ACC112 (cell line): ENCODE measurements around the gene INPP5A.
"Not testable (repeated sequence)": the region's sequence is repeated elsewhere in the genome, so short reads cannot be mapped to it uniquely, and the experiment has no call there.

Source experiments
- H2AFZ ChIP-seq: fragments of 200-600 bp; sonication (generic); one replicate; pipeline ENCODE4 v1.6.0; 2017; ENCODE audit warnings: antibody characterized with exemption, low read length; ENCODE audit not compliant: unreplicated experiment
- H3K27ac ChIP-seq: fragments of 200-600 bp; sonication (generic); 2 replicates; pipeline ENCODE4 v1.5.1; 2014; ENCODE audit warnings: low read depth, mild to moderate bottlenecking, antibody characterized with exemption, low read length, moderate library complexity
- H3K27me3 ChIP-seq: fragments of 200-600 bp; sonication (generic); 2 replicates; pipeline ENCODE4 v1.6.1; 2014; ENCODE audit warnings: mild to moderate bottlenecking, antibody characterized with exemption, low read length, moderate library complexity, mixed read lengths; ENCODE audit not compliant: insufficient read depth
- H3K36me3 ChIP-seq: fragments of 200-600 bp; sonication (generic); 2 replicates; pipeline ENCODE4 v1.6.1; 2016; ENCODE audit warnings: mild to moderate bottlenecking, antibody characterized with exemption, low read length, moderate library complexity, mixed read lengths; ENCODE audit not compliant: insufficient read depth
- H3K4me1 ChIP-seq: fragments of 200-600 bp; sonication (generic); one replicate; pipeline ENCODE4 v1.6.1; 2016; ENCODE audit warnings: low read length, mixed read lengths; ENCODE audit not compliant: insufficient read depth, unreplicated experiment, control insufficient read depth
- H3K4me3 ChIP-seq: fragments of 200-600 bp; sonication (generic); 2 replicates; pipeline ENCODE4 v1.5.1; 2014; ENCODE audit warnings: mild to moderate bottlenecking, low read depth, low read length
- H3K79me2 ChIP-seq: fragments of 200-600 bp; sonication (generic); one replicate; pipeline ENCODE4 v1.6.0; 2016; ENCODE audit warnings: low read length; ENCODE audit not compliant: control insufficient read depth, unreplicated experiment, insufficient read depth

INPP5A gene

GRCh38 chr10:132699411-132700155, 162.0 kb downstream of the INPP5A start:
- Histone ChIP-seq H2AFZ (peak overlapping the region; percentile 70), H3K36me3 (no peaks in the 10 kb centered on the region), H3K4me3 (no peak overlapping the region), H3K27ac (peak overlapping the region; percentile 81), H3K27me3 (no peaks in the 10 kb centered on the region), H3K4me1 (peaks cover 12% of the 10 kb centered on the region), H3K79me2 (no peaks in the 10 kb centered on the region)

GRCh38 chr10:132700156-132701098, 162.8 kb downstream of the INPP5A start:
- Histone ChIP-seq H3K4me1 (peaks cover 12% of the 10 kb centered on the region), H3K36me3 (no peaks in the 10 kb centered on the region), H3K27me3 (no peaks in the 10 kb centered on the region), H3K79me2 (no peaks in the 10 kb centered on the region), H3K27ac (peak overlapping the region; percentile 81), H2AFZ (peak overlapping the region; percentile 70), H3K4me3 (no peak overlapping the region)

GRCh38 chr10:132701099-132701845, 163.7 kb downstream of the INPP5A start:
- Histone ChIP-seq H3K79me2 (no peaks in the 10 kb centered on the region), H3K27me3 (no peaks in the 10 kb centered on the region), H3K4me3 (no peak overlapping the region), H2AFZ (no peak overlapping the region), H3K27ac (peak overlapping the region; percentile 81; the same call in 1 of the 2 replicates), H3K36me3 (peaks cover 8% of the 10 kb centered on the region), H3K4me1 (peaks cover 12% of the 10 kb centered on the region)

- no peak overlapping the region for H3K4me3 ChIP-seq
- no peak overlapping the region for H3K27ac ChIP-seq
- peaks cover 8% of the 10 kb centered on the region for H3K36me3 ChIP-seq
- H3K27me3 ChIP-seq: no peaks in the 10 kb centered on the region
- H3K79me2 ChIP-seq: no peaks in the 10 kb centered on the region
- peaks cover 12% of the 10 kb centered on the region for H3K4me1 ChIP-seq
- H2AFZ ChIP-seq: no peak overlapping the region
These were observed 164.2 kb downstream of the INPP5A start for GRCh38 chr10:132701846-132702190.

GRCh38 chr10:132702601-132703418, 165.2 kb downstream of the INPP5A start:
- peaks cover 8% of the 10 kb centered on the region for H3K36me3 ChIP-seq
- H2AFZ ChIP-seq: no peak overlapping the region
- H3K79me2 ChIP-seq: no peaks in the 10 kb centered on the region
- H3K27ac ChIP-seq: no peak overlapping the region
- no peak overlapping the region for H3K4me3 ChIP-seq
- H3K27me3 ChIP-seq: no peaks in the 10 kb centered on the region
- peaks cover 12% of the 10 kb centered on the region for H3K4me1 ChIP-seq

DNA sequence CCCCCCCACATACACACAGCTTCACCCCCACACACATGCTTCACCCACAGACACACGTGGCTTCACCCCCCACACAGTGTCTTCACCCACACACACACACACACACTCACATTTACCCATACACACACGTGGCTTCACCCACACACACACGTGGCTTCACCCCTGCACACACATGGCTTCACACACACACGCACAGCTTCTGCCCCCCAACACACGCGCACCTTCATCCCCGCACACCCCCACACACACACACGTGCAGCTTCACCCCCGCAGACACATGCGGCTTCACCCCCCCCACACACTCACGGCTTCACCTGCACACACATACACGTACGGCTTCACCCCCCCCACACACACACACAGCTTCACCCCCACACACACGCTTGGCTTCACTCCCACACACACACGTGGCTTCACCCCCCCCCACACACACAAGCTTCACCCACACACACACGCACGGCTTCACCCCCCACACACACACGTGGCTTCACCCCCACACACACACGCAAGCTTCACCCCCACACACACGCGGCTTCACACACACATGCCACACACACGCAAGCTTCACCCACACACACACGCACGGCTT, 165.9 kb downstream of the INPP5A start:
- Histone ChIP-seq H3K27ac (no peak overlapping the region), H3K36me3 (peaks cover 8% of the 10 kb centered on the region), H2AFZ (no peak overlapping the region), H3K27me3 (no peaks in the 10 kb centered on the region), H3K4me1 (peaks cover 12% of the 10 kb centered on the region), H3K79me2 (no peaks in the 10 kb centered on the region), H3K4me3 (no peak overlapping the region)

GRCh38 chr10:132704008-132704814, 166.6 kb downstream of the INPP5A start:
- H3K79me2 ChIP-seq: no peaks in the 10 kb centered on the region
- H3K27me3 ChIP-seq: no peaks in the 10 kb centered on the region
- H3K36me3 ChIP-seq: peaks cover 8% of the 10 kb centered on the region
- no peak overlapping the region for H3K27ac ChIP-seq
- H2AFZ ChIP-seq: no peak overlapping the region
- peaks cover 12% of the 10 kb centered on the region for H3K4me1 ChIP-seq
- H3K4me3 ChIP-seq: no peak overlapping the region

- H2AFZ ChIP-seq, H3K27ac ChIP-seq, H3K27me3 ChIP-seq, H3K4me3 ChIP-seq, H3K79me2 ChIP-seq, H3K36me3 ChIP-seq: not testable (repeated sequence)
- H3K4me1 ChIP-seq: peaks cover 12% of the 10 kb centered on the region
These were observed 167.2 kb downstream of the INPP5A start for GRCh38 chr10:132704815-132705064.

DNA sequence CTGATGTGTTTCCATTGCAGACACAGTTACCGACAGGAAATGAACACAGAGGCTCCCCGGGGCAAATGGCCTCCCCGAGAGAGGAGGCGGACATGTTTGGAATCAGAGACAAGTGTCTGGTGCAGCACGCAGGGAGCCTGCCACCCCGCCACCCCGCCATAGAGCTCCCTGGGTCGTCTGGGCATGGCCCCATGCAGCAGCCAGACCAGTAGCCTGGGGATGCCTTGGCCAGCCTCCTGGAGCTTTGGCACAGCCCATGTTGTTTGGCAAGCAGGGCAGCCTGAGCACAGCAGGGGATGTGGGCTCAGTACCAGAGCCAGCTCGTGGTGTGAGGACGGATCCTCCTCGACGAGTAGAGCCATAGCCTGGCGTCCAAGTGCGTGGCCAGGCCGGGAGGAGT, 167.6 kb downstream of the INPP5A start:
- Histone ChIP-seq H3K4me3 (no peak overlapping the region), H3K36me3 (peaks cover 8% of the 10 kb centered on the region), H3K4me1 (peaks cover 8% of the 10 kb centered on the region), H3K79me2 (no peaks in the 10 kb centered on the region), H3K27ac (no peak overlapping the region), H3K27me3 (no peaks in the 10 kb centered on the region), H2AFZ (no peak overlapping the region)
